Lower lobe of right lung (tissue), 2 donors: ENCODE measurements around the gene TTLL10. TPM values are rescaled to one million over a fixed set of nuclear protein-coding genes. Genes with fewer than 3 reads are reported as not detected.
"Not testable (repeated sequence)": the region's sequence is repeated elsewhere in the genome, so short reads cannot be mapped to it uniquely, and the experiment has no call there.

Experiments used
- ATAC-seq, 2 donors: fragments of 200-7000 bp; cut with Tn5 transposase; one replicate each; pipeline ENCODE4 v1.9.1; 2020 to 2022; ENCODE audit warnings: mild to moderate bottlenecking in 2 of 2, moderate library complexity in 2 of 2
- DNase-seq: peaks from one replicate; pipeline ENCODE4 v3.0.0-alpha.2; 2020
- H3K27ac ChIP-seq: fragments of 200-600 bp; one replicate; pipeline ENCODE4 v1.8.0; 2022
- H3K27me3 ChIP-seq: fragments of 200-600 bp; one replicate; pipeline ENCODE4 v1.8.0; 2022; ENCODE audit warnings: low read depth
- H3K36me3 ChIP-seq: fragments of 200-600 bp; one replicate; pipeline ENCODE4 v1.8.0; 2022; ENCODE audit warnings: mild to moderate bottlenecking
- H3K4me1 ChIP-seq: fragments of 200-600 bp; one replicate; pipeline ENCODE4 v1.8.0; 2022
- H3K4me3 ChIP-seq: fragments of 200-600 bp; one replicate; pipeline ENCODE4 v1.8.0; 2022; ENCODE audit warnings: mild to moderate bottlenecking
- H3K9me3 ChIP-seq: fragments of 200-600 bp; one replicate; pipeline ENCODE4 v1.8.0; 2022
- CTCF ChIP-seq: fragments of 200-600 bp; IDR thresholded peaks from one replicate; pipeline ENCODE4 v1.8.0; 2022; ENCODE audit warnings: antibody characterized with exemption, mild to moderate bottlenecking
- intact Hi-C: fragments of 100-400 bp; cut with DNase I; formaldehyde crosslinking; loops from one replicate; pipeline ENCODE4 v1.11.0; 2022
- total RNA-seq: library from RNA; stranded (reverse); fragmentation: NEBNext Ultra II Directional; extraction: Animal tissue kit (Norgen Biotek cat#: 25700); gene quantifications from one replicate; pipeline ENCODE4 v1.2.1, GENCODE V29; 2021
- donor health status: DM: no; HTN: yes; CAD: no; lungs with severe emphysema.

The TTLL10 gene
- total RNA-seq, 1 donor from 2014 or later = 6.6 TPM

- Histone ChIP-seq H3K9me3 (no peaks in the 10 kb centered on the region), H3K4me3 (no peak overlapping the region), H3K36me3 (no peaks in the 10 kb centered on the region), H3K27ac (no peak overlapping the region), H3K27me3 (no peaks in the 10 kb centered on the region), H3K4me1 (no peaks in the 10 kb centered on the region)
- no peak for TF ChIP-seq CTCF
- intact Hi-C loops = no loop called here
- DNase-seq (no peak), ATAC-seq (no peak)
These were observed 27.1 kb upstream of the TTLL10 start for GRCh38 chr1:1146596-1146995.

GRCh38 chr1:1148061-1148460 lies 25.6 kb upstream of the TTLL10 start:
- DNase-seq (no peak), ATAC-seq (no peak)
- Histone ChIP-seq H3K27me3 (no peaks in the 10 kb centered on the region), H3K36me3 (no peaks in the 10 kb centered on the region), H3K27ac (no peak overlapping the region), H3K4me3 (no peak overlapping the region), H3K4me1 (no peaks in the 10 kb centered on the region), H3K9me3 (no peaks in the 10 kb centered on the region)
- no peak for TF ChIP-seq CTCF
- intact Hi-C loops = no loop called here

- no peaks in the 10 kb centered on the region for H3K36me3 ChIP-seq
- DNase-seq (no peak), ATAC-seq (no peak)
- no peaks in the 10 kb centered on the region for H3K4me1 ChIP-seq
- H3K4me3 ChIP-seq = no peak overlapping the region
- H3K9me3 ChIP-seq = no peaks in the 10 kb centered on the region
- TF ChIP-seq CTCF = no peak
- H3K27me3 ChIP-seq = no peaks in the 10 kb centered on the region
- H3K27ac ChIP-seq = no peak overlapping the region
- intact Hi-C loops = no loop called here
These were observed 25.1 kb upstream of the TTLL10 start for GRCh38 chr1:1148569-1148968.

GRCh38 chr1:1149416-1149815 lies 24.3 kb upstream of the TTLL10 start:
- H3K4me3 ChIP-seq = no peak overlapping the region
- ATAC-seq (no peak), DNase-seq (no peak)
- H3K4me1 ChIP-seq = no peaks in the 10 kb centered on the region
- no peaks in the 10 kb centered on the region for H3K27me3 ChIP-seq
- no peaks in the 10 kb centered on the region for H3K9me3 ChIP-seq
- H3K36me3 ChIP-seq = no peaks in the 10 kb centered on the region
- no peak overlapping the region for H3K27ac ChIP-seq
- intact Hi-C loops = no loop called here
- no peak for TF ChIP-seq CTCF

- DNase-seq (no peak), ATAC-seq (peak in 1 of 2 donors; percentile 3)
- H3K27me3 ChIP-seq = no peaks in the 10 kb centered on the region
- no peak overlapping the region for H3K27ac ChIP-seq
- H3K4me3 ChIP-seq = no peak overlapping the region
- intact Hi-C loops = no loop called here
- H3K9me3 ChIP-seq = no peaks in the 10 kb centered on the region
- no peaks in the 10 kb centered on the region for H3K36me3 ChIP-seq
- TF ChIP-seq CTCF = no peak
- no peaks in the 10 kb centered on the region for H3K4me1 ChIP-seq
These were observed 23.6 kb upstream of the TTLL10 start for GRCh38 chr1:1150100-1150499.

- Histone ChIP-seq H3K36me3 (no peaks in the 10 kb centered on the region), H3K27ac (no peak overlapping the region), H3K4me1 (no peaks in the 10 kb centered on the region), H3K9me3 (no peaks in the 10 kb centered on the region), H3K4me3 (no peak overlapping the region), H3K27me3 (no peaks in the 10 kb centered on the region)
- intact Hi-C loops = no loop called here
- ATAC-seq = peak in 1 of 2 donors; percentile 8
- TF ChIP-seq CTCF = no peak
- no peak for DNase-seq
These were observed 22.4 kb upstream of the TTLL10 start for GRCh38 chr1:1151306-1151705.

GRCh38 chr1:1152431-1152830 lies 21.2 kb upstream of the TTLL10 start:
- ATAC-seq, H3K27ac ChIP-seq, H3K9me3 ChIP-seq, H3K4me1 ChIP-seq, DNase-seq, intact Hi-C loops, H3K36me3 ChIP-seq, H3K27me3 ChIP-seq, H3K4me3 ChIP-seq: not testable (repeated sequence)

- intact Hi-C loops, DNase-seq, H3K4me1 ChIP-seq, ATAC-seq, H3K27me3 ChIP-seq, H3K4me3 ChIP-seq, H3K9me3 ChIP-seq, H3K36me3 ChIP-seq, H3K27ac ChIP-seq: not testable (repeated sequence)
These were observed 20.5 kb upstream of the TTLL10 start for GRCh38 chr1:1153215-1153614.
